Ectodermal cell (in vitro differentiated cells): Measurements from ENCODE around the gene ROBO1.

Experiments
- H3K27ac ChIP-seq: 2 replicates; pipeline ENCODE4 v1.7.0; 2013; ENCODE audit warnings: mild to moderate bottlenecking, low read depth, low read length; ENCODE audit not compliant: insufficient read depth, poor library complexity, severe bottlenecking
- H3K27me3 ChIP-seq: 2 replicates; pipeline ENCODE4 v1.7.0; 2013; ENCODE audit warnings: mild to moderate bottlenecking, low read length; ENCODE audit not compliant: insufficient read depth, control insufficient read depth, poor library complexity, severe bottlenecking
- H3K36me3 ChIP-seq: one replicate; pipeline ENCODE4 v1.7.0; 2013; ENCODE audit warnings: low read length; ENCODE audit not compliant: control insufficient read depth, insufficient read depth
- H3K4me1 ChIP-seq: one replicate; pipeline ENCODE4 v1.7.0; 2013; ENCODE audit warnings: low read length; ENCODE audit not compliant: control insufficient read depth, insufficient read depth
- H3K4me3 ChIP-seq: 2 replicates; pipeline ENCODE4 v1.7.0; 2013; ENCODE audit warnings: low read depth, low read length, control low read depth; ENCODE audit not compliant: insufficient read depth
- H3K9me3 ChIP-seq: 2 replicates; pipeline ENCODE4 v1.7.0; 2013; ENCODE audit warnings: mild to moderate bottlenecking, low read length, moderate library complexity; ENCODE audit not compliant: control insufficient read depth
- WGBS, 2 experiments: methylation state at CpG; one replicate each; pipeline ENCODE4 v1.1.7; 2013; ENCODE audit warnings: missing lambda C conversion rate in 2 of 2; 5-methylcytosine and 5-hydroxymethylcytosine counted together

Gene ROBO1

DNA sequence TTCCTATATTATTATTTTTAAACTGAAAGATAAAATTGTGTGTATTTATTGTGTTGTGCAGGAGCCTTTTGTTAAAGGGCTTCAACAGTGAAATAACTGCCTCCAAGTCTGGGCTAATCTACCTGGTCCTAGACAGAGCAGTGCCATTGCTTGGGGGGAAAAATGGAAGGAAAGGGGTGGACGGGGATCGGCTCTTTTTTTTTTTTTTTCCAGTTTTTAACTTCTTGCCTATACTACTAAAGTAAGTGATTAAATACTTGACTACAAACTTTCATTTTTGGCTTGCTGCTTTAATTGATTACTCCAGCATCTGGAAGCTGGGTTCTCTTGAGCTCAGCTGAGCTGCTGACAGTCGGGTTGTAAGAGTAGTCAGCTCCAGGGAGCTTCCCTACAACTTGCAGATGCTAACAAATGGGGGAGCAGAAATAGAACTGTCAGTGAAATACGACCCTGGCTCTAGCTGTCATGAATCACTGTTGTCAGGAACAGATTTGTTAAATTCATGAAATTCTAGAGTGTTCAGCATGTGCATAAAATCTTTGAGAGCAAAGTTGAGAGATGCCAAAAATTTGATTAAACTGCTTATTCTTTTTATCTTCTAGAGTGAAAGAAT, 276.7 kb downstream of the ROBO1 start:
- H3K27ac ChIP-seq, result no peak overlapping the region
- H3K27me3 ChIP-seq, result no peaks in the 10 kb centered on the region
- H3K36me3 ChIP-seq, result no peaks in the 10 kb centered on the region
- H3K9me3 ChIP-seq, result no peaks in the 10 kb centered on the region
- H3K4me3 ChIP-seq, result no peak overlapping the region
- no peaks in the 10 kb centered on the region for H3K4me1 ChIP-seq
- 31 to 62% methylated on average over 2 to 3 of the region's 4 CpGs for WGBS, 2 experiments

DNA sequence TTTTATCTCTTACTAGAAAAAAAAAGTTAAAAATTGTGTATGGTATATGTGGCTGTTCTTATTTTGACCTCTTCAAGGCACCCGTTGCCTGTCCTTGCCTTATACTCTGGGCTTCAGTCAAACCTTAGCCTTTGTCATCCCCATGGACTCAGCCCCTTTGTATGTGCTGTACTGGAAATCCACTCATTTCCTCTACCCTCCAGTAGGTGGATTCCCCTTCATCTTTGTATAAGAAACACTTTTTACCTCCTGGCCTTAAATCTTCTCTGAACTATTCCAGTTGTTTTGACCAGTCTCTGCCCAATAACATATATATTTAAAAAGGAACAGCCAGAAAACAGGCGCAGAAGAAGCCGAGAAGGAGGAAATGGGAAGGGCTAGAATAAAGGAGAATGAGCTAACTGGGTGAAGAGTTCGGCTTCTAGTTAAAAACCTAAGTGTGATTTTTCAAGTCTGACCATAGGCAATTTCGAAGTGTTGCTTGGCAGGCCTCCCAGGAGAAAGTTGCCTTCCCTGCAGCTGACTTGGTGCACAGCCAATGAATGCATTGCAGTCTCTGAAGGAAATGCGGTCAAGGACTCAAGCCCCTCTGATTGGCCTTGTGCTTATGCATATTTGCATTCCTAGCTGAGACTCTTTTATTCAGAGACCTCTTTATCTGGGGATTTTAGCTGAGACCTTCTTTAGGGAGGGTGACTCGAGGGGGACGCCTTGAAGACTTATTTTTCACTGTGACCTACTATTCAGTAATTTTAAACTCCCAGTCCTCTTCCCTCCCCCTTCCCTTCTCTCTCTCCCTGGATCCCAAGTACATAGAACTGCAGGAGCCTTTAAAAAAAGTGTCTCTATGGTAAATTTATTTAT, 277.4 kb downstream of the ROBO1 start:
- Histone ChIP-seq H3K4me3 (no peak overlapping the region), H3K27me3 (no peaks in the 10 kb centered on the region), H3K9me3 (no peaks in the 10 kb centered on the region), H3K27ac (no peak overlapping the region), H3K36me3 (no peaks in the 10 kb centered on the region), H3K4me1 (no peaks in the 10 kb centered on the region)
- WGBS, 2 experiments, result 86 to 91% methylated on average over 8 of the region's 8 CpGs

DNA sequence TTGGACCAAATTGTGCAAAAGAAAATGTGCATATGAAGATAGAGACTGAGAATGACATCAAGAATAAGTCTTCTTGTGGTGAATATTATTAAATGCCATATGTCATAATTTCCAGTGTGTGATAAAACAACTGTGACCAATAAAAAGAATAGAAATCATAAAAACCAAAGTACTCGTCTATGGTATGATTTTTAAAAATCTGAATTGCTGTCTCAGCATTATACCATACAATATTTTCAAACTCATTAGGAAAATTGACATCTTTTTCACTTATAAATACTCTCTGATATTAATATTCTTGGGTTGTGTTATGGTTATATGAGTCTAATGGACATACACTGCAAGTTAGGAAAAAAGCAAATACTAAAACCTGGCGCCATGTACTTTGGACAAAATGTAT, 279.4 kb downstream of the ROBO1 start:
- H3K27me3 ChIP-seq, result no peaks in the 10 kb centered on the region
- 92 to 100% methylated on average over 1 to 2 of the region's 2 CpGs for WGBS, 2 experiments
- H3K27ac ChIP-seq, result no peak overlapping the region
- no peaks in the 10 kb centered on the region for H3K9me3 ChIP-seq
- H3K4me1 ChIP-seq, result no peaks in the 10 kb centered on the region
- no peak overlapping the region for H3K4me3 ChIP-seq
- no peaks in the 10 kb centered on the region for H3K36me3 ChIP-seq

DNA sequence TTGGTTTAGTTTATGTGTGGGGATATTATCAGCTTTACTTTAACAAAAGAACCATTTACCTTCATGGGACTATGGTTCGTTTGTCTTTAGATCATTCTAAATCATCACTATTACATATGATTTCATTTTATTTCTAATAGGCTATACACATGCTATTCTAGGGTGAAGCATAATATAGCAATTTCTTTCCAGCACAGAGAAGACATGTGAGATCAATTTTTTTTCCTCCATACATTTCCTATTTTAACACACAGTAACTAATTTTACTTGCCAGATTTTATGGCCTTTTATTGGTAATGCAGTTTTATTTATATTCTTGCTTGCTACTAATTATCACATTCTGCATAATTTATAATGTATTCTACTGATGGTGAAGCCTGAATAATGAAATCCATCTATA, 287.1 kb downstream of the ROBO1 start:
- Histone ChIP-seq H3K4me1 (no peaks in the 10 kb centered on the region), H3K4me3 (no peak overlapping the region), H3K27me3 (no peaks in the 10 kb centered on the region), H3K9me3 (no peaks in the 10 kb centered on the region), H3K36me3 (no peaks in the 10 kb centered on the region), H3K27ac (no peak overlapping the region)
- WGBS, 2 experiments, result 80% methylated on average over 1 of the region's 1 CpG; no CpG with 5 or more reads in 1 of the 2 experiments

DNA sequence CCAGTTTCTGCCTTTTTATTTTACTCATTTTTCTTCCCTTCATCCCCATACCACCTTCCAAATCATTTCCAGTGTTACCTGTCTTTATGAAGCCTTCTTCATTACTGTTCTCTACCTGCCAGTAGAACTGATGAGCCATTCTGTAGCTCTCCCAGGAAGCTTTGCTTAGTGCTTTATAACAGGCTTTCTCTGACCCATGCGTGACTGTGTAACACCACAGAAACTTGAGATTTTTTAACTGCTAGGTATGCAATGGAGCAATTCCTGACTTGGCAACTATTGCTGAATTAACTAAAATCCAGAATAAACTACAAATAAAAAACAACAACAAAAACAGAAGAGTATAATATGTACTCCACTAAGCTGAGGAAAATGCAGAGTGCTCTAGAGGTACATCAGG, 289.2 kb downstream of the ROBO1 start:
- H3K4me1 ChIP-seq, result no peaks in the 10 kb centered on the region
- H3K36me3 ChIP-seq, result no peaks in the 10 kb centered on the region
- no peaks in the 10 kb centered on the region for H3K9me3 ChIP-seq
- 83 to 97% methylated on average over 1 of the region's 1 CpG for WGBS, 2 experiments
- H3K27me3 ChIP-seq, result no peaks in the 10 kb centered on the region
- H3K27ac ChIP-seq, result no peak overlapping the region
- no peak overlapping the region for H3K4me3 ChIP-seq

DNA sequence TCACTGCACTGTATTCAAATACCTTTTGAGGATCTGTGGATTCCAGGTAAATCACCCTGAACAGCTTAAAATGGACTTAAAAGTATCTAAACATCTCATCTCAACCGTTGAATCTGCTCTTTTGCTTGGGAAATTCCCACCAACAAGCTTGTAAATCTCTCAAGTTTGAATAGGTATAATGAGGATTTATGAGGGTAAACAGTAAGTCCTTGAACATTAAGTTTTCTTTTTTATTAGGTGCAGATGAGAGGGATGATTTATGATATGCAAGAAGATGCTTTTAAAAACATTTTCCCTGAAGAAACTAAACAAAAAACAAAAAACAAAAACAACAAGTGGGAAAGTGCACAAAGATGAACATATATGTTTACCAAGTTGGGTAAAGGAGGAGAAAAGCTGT, 290.6 kb downstream of the ROBO1 start:
- WGBS, 2 experiments, result 82% methylated on average over 1 of the region's 1 CpG; no CpG with 5 or more reads in 1 of the 2 experiments
- no peaks in the 10 kb centered on the region for H3K9me3 ChIP-seq
- no peaks in the 10 kb centered on the region for H3K4me1 ChIP-seq
- no peaks in the 10 kb centered on the region for H3K27me3 ChIP-seq
- H3K36me3 ChIP-seq, result no peaks in the 10 kb centered on the region
- no peak overlapping the region for H3K27ac ChIP-seq
- no peak overlapping the region for H3K4me3 ChIP-seq

DNA sequence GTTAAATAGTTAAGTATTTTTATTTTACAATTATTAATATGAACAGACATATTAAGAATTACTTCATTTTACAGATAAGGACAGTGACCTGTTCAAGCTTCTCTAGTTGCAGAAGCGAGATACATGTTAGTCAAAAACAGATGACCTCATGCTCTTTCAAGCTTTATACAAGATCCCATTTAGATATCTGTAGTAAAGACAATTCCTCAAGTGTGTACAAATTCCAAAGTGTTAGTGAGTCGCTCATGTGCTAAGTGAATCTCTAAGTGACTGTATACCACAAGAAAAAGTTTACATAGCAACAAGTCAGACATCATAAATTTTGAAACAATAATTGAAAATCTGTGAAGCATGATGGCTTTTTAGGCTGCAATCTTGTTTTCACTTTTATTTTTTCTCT, 293.8 kb downstream of the ROBO1 start:
- 88 to 91% methylated on average over 2 of the region's 2 CpGs for WGBS, 2 experiments
- Histone ChIP-seq H3K9me3 (no peaks in the 10 kb centered on the region), H3K27ac (no peak overlapping the region), H3K36me3 (no peaks in the 10 kb centered on the region), H3K4me1 (no peaks in the 10 kb centered on the region), H3K27me3 (no peaks in the 10 kb centered on the region), H3K4me3 (no peak overlapping the region)

DNA sequence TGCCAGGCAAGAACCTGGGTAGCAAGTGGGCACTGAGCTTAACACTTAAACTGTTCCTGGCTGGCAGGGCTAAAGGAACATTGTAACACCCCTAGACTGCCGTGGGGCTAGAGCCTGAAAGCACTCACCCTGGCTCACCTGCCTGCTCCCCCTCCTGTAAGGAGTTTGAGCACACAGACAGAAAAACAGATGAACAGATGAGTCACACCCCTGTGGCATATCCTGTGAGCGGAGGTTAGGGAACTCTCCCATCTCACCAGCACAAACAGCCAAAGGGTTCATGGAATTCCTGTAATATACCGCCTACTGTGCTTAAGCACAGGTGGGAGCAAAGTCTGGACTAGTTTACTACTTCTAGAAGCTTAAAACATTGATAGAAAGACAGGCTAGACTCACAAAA, 300.1 kb downstream of the ROBO1 start:
- no peak overlapping the region for H3K4me3 ChIP-seq
- no peaks in the 10 kb centered on the region for H3K4me1 ChIP-seq
- no peaks in the 10 kb centered on the region for H3K27me3 ChIP-seq
- H3K36me3 ChIP-seq, result no peaks in the 10 kb centered on the region
- no peaks in the 10 kb centered on the region for H3K9me3 ChIP-seq
- no peak overlapping the region for H3K27ac ChIP-seq
- WGBS, 2 experiments, result 84 to 89% methylated on average over 2 to 3 of the region's 3 CpGs

DNA sequence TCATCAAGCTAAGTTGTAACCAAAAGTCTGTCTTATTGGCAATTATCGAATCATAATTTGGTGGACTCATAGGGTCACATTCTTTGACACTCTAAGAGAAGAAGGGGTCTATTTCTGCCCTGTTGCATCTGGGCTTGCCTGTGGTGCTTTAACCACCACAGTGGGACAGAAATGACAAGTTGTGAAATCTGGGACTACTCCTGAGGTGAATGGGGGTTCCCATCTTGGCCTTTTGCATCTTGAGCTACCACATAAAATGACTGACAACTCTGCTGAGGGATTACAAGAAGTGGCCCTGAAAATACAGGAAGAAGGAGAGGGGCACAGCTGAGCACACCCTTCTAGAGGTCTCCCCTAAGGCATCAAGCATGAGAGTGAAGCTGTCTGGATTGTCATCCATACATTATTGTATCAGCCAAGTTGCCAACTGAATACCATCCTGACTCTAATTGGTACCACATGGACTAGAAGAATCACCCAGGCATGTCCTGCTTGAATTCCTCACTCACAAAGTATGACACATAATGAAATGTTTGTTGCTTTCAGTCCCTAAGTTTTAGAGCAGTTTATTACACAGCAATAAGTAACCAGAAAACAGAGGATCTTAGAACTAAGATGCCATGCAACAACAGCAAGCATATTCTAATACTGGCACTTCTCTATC, 306.5 kb downstream of the ROBO1 start:
- H3K36me3 ChIP-seq, result no peaks in the 10 kb centered on the region
- no peaks in the 10 kb centered on the region for H3K9me3 ChIP-seq
- no peak overlapping the region for H3K4me3 ChIP-seq
- no peak overlapping the region for H3K27ac ChIP-seq
- no peaks in the 10 kb centered on the region for H3K4me1 ChIP-seq
- WGBS, 2 experiments, result 95 to 100% methylated on average over 1 of the region's 1 CpG
- H3K27me3 ChIP-seq, result no peaks in the 10 kb centered on the region

DNA sequence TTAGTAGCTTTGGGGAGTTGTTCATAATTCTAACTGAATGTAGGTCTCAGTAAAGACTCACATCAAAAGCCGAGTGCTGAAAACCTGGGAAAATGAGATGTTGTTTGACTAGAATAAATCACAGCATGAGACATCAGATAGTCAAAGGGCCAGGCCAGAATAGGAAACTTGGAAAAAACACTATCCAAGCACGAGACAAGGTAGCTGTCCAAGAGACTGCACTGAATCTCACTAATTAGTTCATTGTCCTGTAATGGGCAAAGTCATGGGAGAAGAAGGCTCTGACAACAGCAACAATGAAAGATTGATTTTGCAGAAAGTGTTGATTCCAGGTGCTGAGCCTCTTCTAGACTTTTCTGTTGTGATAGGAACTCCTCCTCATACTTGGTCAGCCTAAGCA, 314.2 kb downstream of the ROBO1 start:
- Histone ChIP-seq H3K4me1 (no peaks in the 10 kb centered on the region), H3K4me3 (no peak overlapping the region), H3K9me3 (no peaks in the 10 kb centered on the region), H3K36me3 (no peaks in the 10 kb centered on the region), H3K27ac (no peak overlapping the region), H3K27me3 (no peaks in the 10 kb centered on the region)
- 78 to 93% methylated on average over 2 of the region's 2 CpGs for WGBS, 2 experiments
